GM12892 (cell line): ENCODE data around the gene SRD5A1.

ENCODE experiments used
- POLR2A ChIP-seq: IDR thresholded peaks from 2 replicates; pipeline ENCODE4 v1.6.1; 2011; ENCODE audit warnings: low read depth, low read length, control low read depth
- POLR2AphosphoS5 ChIP-seq: IDR thresholded peaks from 2 replicates; pipeline ENCODE4 v1.6.1; 2011; ENCODE audit warnings: low read depth, low read length, control low read depth

GRCh38 chr5:6704361-6704851, 71.2 kb downstream of the SRD5A1 start:
- no peak for TF ChIP-seq POLR2AphosphoS5
- TF ChIP-seq POLR2A: no peak
